GM19025 (cell line): Measurements from ENCODE around the gene TNFSF13.

ENCODE experiments used
- ATAC-seq: cut with Tn5 transposase; IDR thresholded peaks from one replicate; pipeline ENCODE4 v1.9.1; 2021; ENCODE audit warnings: mild to moderate bottlenecking, low read depth, moderate library complexity; ENCODE audit not compliant: unreplicated experiment

Gene TNFSF13

DNA sequence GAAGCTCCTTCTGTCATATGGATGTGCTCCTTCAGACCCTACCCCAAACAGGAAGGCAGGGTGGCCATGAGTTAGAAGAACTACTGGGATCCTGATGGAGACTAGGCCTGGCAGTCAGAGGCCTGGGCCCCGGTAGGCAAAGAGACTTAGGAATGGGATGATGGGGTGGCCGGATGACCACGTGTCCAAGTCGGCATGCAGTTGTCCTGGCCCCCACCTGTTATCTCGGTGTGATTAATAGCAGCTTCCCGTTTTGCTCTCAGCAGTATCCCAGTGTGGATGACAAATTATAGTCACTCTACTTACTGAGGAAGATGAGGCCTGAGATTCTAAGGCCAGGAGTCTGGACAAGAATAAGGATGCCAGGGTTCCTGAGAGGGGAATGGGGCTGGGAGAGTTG is 8.2 kb upstream of the TNFSF13 start:
- ATAC-seq, result no peak

DNA sequence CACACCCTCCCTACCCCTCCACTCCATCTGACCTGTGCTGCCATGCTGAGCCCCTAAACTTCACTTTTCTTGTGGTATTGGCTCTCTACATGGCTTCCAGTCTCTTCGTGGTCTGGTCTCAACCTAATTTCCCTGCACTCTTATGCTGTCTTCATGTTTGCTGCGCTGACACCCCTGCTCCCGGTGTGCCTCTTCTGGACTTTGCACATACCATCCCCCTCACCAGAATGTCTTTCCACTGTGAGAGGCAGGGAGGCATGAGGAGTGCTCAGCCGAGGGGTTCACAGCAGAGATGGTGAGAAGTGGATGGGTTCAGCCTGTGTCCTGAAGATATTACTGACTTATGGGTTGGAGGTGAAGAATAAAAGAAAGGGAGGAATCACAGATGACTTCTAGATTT is 7.2 kb upstream of the TNFSF13 start:
- ATAC-seq, result no peak

DNA sequence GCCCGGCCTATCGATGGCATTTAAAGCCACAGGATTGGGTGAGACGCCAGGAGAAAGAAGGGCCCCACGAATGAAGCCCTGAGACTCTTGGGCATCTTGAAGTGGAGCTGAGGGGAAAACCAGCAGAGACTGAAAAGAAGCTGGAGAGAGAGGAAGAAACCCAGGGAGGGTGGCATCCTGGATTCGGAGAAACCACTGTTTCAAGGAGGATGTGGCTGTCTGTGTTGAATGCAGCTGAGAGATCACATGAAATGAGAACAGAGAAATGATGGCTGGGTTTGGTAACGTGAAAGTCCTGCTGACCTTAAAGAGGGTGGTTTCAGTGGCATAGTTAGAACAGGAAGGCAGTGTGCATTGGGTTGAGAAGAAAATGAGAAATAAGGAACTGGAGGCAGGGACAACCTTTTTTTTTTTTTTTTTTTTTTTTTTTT is 5.9 kb upstream of the TNFSF13 start:
- ATAC-seq, result no peak

DNA sequence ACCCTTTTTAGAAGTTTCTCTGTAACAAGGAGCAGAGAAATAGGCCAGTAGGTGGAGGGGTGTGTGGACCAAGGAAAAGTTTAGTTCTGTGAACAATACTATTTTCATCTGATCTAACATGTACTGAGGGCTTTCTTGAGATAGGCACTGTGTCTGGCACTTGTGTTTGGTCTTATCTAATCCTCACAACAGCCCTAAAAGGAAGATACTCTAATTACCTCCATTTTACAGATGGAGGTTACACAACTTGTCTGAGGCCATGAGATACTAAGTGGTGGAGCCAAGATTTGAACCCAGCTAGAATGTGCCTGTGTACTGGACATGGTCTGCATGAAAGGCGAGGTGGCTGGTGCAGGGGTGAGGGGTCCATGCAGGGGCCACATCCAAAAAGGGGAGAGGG is 5.2 kb upstream of the TNFSF13 start:
- ATAC-seq, result no peak

DNA sequence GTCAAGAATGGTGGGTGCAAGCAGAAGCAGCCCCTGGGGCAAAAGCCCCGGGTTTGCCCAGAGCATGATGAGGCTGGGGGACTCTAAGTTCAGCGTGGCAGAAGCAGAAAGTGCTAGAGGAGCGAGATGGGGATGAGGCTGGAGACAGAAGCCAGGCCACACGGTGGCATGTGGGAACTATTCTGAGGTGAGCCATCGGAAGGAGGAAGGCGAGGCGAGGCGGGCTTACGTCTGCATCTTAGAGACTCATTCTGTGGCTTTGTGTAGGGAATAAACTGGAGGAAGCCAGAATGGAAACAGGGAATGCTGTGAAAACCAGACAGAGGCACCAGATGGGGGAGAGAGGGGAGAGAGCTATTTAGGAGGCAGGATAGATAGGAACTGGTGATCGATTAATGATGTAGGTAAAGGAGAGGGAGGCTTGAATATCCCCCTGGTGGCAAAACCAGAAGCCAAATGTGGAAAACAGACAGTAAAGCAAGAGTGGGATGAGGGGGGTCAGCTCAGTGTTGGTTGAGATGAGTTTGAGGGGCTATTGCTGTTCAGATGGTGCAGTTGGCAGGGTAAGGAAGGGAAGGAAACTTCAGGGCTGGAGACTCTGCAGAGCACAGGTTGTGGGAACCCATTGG is 3.1 kb upstream of the TNFSF13 start:
- ATAC-seq, result no peak

DNA sequence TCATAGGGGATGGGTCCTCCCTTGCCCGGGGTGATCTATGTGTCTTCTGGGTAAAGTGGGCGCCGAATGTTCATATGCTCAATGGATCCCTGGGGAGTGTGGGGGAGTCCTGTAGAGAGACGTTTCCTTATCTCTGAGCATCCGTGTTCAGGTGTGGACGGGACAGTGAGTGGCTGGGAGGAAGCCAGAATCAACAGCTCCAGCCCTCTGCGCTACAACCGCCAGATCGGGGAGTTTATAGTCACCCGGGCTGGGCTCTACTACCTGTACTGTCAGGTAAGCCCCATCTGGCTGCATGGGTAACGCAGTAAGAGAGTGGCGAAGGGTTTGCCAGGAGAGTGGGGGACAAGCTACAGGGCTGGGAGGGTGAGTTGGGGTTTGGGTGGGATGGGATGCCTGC is 1.9 kb upstream of the TNFSF13 start:
- ATAC-seq, result no peak

DNA sequence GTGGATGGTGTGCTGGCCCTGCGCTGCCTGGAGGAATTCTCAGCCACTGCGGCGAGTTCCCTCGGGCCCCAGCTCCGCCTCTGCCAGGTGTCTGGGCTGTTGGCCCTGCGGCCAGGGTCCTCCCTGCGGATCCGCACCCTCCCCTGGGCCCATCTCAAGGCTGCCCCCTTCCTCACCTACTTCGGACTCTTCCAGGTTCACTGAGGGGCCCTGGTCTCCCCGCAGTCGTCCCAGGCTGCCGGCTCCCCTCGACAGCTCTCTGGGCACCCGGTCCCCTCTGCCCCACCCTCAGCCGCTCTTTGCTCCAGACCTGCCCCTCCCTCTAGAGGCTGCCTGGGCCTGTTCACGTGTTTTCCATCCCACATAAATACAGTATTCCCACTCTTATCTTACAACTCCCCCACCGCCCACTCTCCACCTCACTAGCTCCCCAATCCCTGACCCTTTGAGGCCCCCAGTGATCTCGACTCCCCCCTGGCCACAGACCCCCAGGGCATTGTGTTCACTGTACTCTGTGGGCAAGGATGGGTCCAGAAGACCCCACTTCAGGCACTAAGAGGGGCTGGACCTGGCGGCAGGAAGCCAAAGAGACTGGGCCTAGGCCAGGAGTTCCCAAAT is 1.3 kb upstream of the TNFSF13 start:
- no peak for ATAC-seq

DNA sequence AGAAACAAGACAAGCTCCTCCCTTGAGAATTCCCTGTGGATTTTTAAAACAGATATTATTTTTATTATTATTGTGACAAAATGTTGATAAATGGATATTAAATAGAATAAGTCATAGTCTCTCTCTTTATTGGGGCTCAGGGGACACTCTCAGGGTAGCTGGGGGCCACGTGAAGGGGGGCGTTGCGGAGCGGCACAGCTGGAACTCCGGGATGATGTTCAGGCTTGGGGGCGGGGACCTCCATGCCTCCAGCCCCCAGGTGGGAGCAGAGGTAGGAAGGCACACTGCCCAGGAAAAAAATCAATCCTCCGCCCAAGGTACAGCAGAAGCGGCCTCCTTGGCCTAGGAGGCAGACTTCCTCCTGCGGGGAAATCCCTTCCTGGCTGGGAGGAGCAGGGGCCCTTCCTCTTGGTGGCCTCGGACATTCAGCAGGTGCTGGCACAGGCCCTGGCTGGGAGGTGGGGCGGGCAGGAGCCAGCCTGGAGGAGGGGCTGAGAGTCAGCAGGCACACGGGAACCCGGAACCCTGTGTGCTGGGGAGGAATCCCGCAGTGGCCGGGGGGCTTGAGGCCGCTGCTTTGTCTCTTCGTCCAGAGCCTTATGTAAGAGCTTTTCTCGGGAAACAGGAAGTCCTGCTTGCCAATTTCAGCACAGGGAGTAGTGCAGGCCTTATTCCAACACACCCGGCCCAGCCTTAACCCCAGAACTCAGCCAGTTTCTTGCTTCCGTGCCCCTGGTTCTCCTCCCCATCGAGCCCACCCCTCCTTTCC is 591 bp upstream of the TNFSF13 start:
- no peak for ATAC-seq

DNA sequence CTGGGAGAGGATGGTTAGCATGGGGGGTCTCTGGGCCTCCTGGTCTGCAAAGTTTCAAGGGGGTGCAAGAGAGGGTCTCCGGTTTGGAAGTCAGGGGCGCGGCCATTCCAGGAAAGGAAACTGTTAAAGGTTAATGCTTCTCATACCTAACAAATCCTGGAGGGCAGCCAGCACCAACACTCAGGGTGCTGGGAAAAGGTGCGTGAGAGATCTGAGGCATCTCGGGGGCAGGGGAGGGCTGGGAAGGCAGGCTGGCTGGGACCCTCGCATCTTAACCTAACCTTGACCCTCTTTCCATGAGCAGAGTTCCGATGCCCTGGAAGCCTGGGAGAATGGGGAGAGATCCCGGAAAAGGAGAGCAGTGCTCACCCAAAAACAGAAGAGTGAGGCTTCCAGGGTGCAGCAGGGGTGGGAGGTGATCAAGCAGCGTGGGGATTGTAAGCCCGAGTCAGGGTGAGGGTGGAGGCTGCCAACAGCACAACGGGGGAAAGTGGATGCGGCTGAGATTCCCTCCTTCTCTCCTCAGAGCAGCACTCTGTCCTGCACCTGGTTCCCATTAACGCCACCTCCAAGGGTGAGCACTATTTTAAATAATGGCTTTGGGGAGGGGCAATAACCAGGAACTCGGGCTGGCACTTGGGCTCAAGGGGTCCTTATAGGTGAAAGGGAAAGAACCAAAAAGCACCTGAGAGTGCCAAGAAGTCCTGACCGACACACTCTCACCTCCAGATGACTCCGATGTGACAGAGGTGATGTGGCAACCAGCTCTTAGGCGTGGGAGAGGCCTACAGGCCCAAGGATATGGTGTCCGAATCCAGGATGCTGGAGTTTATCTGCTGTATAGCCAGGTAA is 996 bp downstream of the TNFSF13 start:
- ATAC-seq, result no peak

DNA sequence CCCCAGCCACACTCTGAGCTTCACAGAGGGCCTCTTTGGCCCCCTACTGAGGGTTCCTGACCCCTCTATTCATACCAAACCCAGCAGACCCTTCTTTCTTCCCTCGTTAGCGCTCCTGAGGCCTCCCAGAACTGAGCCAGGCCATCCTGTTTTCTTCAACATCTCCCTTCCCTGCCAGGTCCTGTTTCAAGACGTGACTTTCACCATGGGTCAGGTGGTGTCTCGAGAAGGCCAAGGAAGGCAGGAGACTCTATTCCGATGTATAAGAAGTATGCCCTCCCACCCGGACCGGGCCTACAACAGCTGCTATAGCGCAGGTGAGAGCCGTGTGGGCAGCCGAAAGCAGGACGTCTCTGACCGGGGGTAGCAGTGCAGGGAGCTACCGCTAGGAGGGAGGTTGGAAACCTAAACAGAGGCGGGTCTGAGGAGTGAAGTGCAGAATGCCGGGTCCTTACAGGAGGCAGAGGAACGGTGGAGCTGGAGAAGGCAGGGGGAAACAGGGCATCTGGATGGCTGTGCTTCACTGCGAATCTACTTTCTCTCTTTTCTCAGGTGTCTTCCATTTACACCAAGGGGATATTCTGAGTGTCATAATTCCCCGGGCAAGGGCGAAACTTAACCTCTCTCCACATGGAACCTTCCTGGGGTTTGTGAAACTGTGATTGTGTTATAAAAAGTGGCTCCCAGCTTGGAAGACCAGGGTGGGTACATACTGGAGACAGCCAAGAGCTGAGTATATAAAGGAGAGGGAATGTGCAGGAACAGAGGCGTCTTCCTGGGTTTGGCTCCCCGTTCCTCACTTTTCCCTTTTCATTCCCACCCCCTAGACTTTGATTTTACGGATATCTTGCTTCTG is 1.9 kb downstream of the TNFSF13 start:
- ATAC-seq, result no peak

DNA sequence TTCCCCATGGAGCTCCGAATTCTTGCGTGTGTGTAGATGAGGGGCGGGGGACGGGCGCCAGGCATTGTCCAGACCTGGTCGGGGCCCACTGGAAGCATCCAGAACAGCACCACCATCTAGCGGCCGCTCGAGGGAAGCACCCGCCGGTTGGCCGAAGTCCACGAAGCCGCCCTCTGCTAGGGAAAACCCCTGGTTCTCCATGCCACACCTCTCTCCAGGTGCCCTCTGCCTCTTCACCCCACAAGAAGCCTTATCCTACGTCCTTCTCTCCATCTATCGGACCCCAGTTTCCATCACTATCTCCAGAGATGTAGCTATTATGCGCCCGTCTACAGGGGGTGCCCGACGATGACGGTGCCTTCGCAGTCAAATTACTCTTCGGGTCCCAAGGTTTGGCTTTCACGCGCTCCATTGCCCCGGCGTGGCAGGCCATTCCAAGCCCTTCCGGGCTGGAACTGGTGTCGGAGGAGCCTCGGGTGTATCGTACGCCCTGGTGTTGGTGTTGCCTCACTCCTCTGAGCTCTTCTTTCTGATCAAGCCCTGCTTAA is 2.6 kb downstream of the TNFSF13 start:
- ATAC-seq, result peak; percentile 36

DNA sequence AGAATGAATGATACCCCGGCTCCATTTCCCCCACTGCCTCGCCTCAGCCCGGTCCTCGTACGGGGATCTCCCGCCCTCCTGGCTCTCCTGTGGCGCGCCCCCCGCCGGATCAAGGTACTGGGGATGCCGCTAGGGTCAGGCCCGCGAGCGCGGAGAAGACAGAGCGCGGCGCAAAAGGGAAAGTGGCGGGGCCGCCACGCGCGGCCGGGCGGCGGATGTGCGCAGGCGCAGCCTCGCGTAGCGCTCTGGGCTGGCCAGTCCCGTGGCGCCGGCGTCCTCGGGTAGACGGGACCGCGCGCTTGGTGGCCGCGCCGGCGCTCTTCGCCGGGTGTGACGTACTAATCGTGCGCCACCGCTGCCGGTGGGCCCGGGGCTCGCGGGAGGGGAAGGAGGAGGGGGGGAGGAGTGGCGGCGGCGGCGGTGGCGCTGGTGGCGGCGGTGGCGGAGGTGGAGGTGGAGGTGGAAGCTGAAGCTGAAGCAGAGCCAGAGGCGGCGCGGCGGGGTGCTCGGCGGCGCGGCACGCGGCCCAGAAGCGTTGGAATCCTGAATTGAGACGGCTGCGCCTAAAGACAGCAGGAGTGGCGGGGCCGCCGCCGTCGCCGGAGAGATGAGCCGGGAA is 3.1 kb downstream of the TNFSF13 start, which contains the start of gene SENP3:
TSS of gene SENP3 (plus strand) at position 331 of the 619 bp plus-strand sequence. CDS start 1,158 bp downstream, outside the sequence.
- ATAC-seq, result peak; percentile 70

DNA sequence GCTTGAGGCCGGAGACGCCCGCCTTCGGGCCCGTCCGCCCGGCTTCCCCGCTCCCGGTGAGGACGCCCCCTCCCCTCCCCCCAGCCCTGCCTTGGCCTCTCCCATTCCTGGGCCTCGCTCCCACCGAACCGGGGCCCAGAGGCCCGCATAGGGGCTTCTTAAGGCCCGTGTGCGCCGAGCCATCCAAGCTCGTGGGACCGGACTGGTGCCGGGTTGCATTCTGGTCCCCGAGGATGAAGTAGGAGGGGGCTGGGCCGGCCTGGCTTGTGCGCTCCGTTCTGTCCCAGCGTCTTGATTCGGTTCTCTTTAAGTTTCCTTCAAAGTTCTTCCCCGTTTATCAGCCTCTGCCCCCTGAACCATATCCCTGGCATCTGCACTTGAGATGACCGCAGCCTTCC is 3.7 kb downstream of the TNFSF13 start:
- no peak for ATAC-seq

DNA sequence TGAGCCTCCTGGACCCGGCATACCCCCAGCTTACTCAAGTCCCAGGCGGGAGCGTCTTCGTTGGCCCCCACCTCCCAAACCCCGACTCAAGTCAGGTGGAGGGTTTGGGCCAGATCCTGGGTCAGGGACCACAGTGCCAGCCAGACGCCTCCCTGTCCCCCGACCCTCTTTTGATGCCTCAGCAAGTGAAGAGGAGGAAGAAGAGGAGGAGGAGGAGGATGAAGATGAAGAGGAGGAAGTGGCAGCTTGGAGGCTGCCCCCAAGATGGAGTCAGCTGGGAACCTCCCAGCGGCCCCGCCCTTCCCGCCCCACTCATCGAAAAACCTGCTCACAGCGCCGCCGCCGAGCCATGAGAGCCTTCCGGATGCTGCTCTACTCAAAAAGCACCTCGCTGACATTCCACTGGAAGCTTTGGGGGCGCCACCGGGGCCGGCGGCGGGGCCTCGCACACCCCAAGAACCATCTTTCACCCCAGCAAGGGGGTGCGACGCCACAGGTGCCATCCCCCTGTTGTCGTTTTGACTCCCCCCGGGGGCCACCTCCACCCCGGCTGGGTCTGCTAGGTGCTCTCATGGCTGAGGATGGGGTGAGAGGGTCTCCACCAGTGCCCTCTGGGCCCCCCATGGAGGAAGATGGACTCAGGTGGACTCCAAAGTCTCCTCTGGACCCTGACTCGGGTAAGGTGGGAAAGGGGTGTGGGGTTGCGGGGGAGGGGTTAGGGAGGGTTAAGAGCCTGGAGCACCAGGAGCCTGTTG is 4.7 kb downstream of the TNFSF13 start:
- ATAC-seq, result no peak

DNA sequence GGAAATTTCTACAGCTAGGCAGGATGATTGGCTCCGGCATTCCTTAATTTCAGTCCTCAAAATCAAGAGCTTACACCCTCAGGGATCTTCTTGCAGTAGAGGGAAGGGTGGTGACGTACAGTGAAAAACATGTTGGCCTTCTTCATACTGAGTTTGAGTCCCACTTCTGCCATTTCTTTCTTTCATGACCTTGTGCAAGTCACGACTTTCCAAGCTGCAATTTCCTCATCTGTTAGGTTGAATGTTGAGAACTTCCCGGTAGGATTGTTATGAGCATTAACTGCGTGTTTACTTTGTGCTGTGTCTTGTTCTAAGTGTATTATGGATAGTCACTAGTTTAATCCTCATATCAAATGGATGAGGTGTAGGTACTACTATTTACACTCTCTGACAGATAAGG is 11.0 kb downstream of the TNFSF13 start:
- no peak for ATAC-seq

DNA sequence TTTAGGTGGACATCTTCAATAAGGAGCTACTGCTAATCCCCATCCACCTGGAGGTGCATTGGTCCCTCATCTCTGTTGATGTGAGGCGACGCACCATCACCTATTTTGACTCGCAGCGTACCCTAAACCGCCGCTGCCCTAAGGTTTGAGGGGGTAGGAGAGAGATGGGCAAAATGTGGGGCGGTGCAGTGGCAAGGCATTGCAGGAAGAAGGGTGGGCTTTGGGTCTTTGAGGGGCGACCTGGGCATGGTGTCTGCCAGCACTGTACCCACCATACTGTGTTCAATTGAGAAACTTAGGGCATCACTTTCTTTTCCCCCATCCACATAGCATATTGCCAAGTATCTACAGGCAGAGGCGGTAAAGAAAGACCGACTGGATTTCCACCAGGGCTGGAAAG is 11.8 kb downstream of the TNFSF13 start:
- no peak for ATAC-seq

DNA sequence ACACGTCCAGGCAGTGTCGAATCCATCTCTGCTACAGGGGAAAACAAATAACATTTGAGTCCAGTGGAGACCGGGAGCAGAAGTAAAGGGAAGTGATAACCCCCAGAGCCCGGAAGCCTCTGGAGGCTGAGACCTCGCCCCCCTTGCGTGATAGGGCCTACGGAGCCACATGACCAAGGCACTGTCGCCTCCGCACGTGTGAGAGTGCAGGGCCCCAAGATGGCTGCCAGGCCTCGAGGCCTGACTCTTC is 13.7 kb downstream of the TNFSF13 start:
- ATAC-seq, result peak; percentile 90

DNA sequence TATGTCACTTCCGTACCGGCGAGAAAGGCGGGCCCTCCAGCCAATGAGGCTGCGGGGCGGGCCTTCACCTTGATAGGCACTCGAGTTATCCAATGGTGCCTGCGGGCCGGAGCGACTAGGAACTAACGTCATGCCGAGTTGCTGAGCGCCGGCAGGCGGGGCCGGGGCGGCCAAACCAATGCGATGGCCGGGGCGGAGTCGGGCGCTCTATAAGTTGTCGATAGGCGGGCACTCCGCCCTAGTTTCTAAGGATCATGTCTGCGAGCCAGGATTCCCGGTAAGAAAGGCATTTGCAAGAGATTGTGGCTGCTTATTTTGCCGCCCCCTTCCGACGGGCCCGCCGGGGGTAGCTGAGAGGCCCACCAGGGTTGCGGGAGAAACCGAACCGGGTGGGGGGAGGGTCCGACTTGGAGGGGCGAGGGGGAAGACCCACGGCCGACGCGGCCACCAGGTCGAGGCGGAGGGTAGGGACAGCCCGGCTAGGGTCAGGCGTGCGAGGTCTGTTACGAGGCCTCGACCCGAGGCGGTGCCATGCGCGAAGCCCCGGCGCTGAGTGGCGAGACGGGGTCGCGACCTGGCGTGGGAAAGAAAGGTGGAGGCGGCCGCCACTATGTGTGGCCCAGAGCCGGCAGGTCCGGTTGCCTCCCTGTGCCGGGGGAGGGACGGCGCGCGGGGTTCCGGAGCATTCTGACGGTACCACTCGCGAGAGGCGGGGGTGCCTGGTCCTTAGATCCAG is 14.2 kb downstream of the TNFSF13 start:
- ATAC-seq, result no peak
